ENCODE results near the gene SLC29A4.

SLC29A4 gene

GRCh38 chr7:5295039-5296014 lies 12.6 kb downstream of the SLC29A4 start:
- POLR2A ChIA-PET: no interaction called here
- CTCF ChIA-PET: no interaction called here
- no peak for DNase-seq (ENCODE audit: low read depth, low spot score)

GRCh38 chr7:5296015-5296610 lies 13.4 kb downstream of the SLC29A4 start:
- TF ChIP-seq CTCF (IDR thresholded peaks at IDR 0.05; ENCODE audit: insufficient read depth, low read length, missing control alignments): no peak
- ChIA-PET POLR2A (no interaction called here), CTCF (no interaction called here)
- no peak for DNase-seq (ENCODE audit: low read depth, low spot score)
- H3K4me3 ChIP-seq (ENCODE audit: low read depth, low read length): no peak overlapping the region

More at GRCh38 chr7:5295039-5296014, 12.6 kb downstream of the SLC29A4 start:
- H3K4me3 ChIP-seq (ENCODE audit: low read depth, low read length): no peak overlapping the region
- no peak for TF ChIP-seq CTCF (IDR thresholded peaks at IDR 0.05; ENCODE audit: insufficient read depth, low read length, missing control alignments)

GRCh38 chr7:5296611-5297226 lies 14.0 kb downstream of the SLC29A4 start:
- ChIA-PET CTCF (no interaction called here), POLR2A (no interaction called here)
- no peak overlapping the region for H3K4me3 ChIP-seq (ENCODE audit: low read depth, low read length)
- TF ChIP-seq CTCF (IDR thresholded peaks at IDR 0.05; ENCODE audit: insufficient read depth, low read length, missing control alignments): no peak
- no peak for DNase-seq (ENCODE audit: low read depth, low spot score)

- no peak for DNase-seq (ENCODE audit: low read depth, low spot score)
- TF ChIP-seq CTCF (IDR thresholded peaks at IDR 0.05; ENCODE audit: insufficient read depth, low read length, missing control alignments): no peak
- H3K4me3 ChIP-seq (ENCODE audit: low read depth, low read length): no peak overlapping the region
- POLR2A ChIA-PET: no interaction called here
- CTCF ChIA-PET: no interaction called here
Observed at GRCh38 chr7:5300366-5300765, 17.6 kb downstream of the SLC29A4 start.

- POLR2A ChIA-PET: no interaction called here
- no peak for DNase-seq (ENCODE audit: low read depth, low spot score)
- no peak overlapping the region for H3K4me3 ChIP-seq (ENCODE audit: low read depth, low read length)
- CTCF ChIA-PET: no interaction called here
- no peak for TF ChIP-seq CTCF (IDR thresholded peaks at IDR 0.05; ENCODE audit: insufficient read depth, low read length, missing control alignments)
Observed at GRCh38 chr7:5302577-5302976, 19.8 kb downstream of the SLC29A4 start.

- TF ChIP-seq CTCF (IDR thresholded peaks at IDR 0.05; ENCODE audit: insufficient read depth, low read length, missing control alignments): no peak
- no peak for DNase-seq (ENCODE audit: low read depth, low spot score)
- ChIA-PET POLR2A (no interaction called here), CTCF (no interaction called here)
- no peak overlapping the region for H3K4me3 ChIP-seq (ENCODE audit: low read depth, low read length)
Observed at GRCh38 chr7:5303061-5303460, 20.3 kb downstream of the SLC29A4 start.
